Suppressor macrophage treated with lipopolysaccharide for 4 hours (primary cell): Measurements from ENCODE around the gene SUOX.
"Not testable (repeated sequence)": the region's sequence is repeated elsewhere in the genome, so short reads cannot be mapped to it uniquely, and the experiment has no call there.

Source experiments
- DNase-seq: peaks from one replicate; pipeline ENCODE4 v3.0.0-alpha.2; 2020

Gene SUOX

GRCh38 chr12:56028511-56029165 is 31.6 kb downstream of the SUOX start:
- no peak for DNase-seq

GRCh38 chr12:56029166-56029519 is 32.1 kb downstream of the SUOX start:
- no peak for DNase-seq

DNA sequence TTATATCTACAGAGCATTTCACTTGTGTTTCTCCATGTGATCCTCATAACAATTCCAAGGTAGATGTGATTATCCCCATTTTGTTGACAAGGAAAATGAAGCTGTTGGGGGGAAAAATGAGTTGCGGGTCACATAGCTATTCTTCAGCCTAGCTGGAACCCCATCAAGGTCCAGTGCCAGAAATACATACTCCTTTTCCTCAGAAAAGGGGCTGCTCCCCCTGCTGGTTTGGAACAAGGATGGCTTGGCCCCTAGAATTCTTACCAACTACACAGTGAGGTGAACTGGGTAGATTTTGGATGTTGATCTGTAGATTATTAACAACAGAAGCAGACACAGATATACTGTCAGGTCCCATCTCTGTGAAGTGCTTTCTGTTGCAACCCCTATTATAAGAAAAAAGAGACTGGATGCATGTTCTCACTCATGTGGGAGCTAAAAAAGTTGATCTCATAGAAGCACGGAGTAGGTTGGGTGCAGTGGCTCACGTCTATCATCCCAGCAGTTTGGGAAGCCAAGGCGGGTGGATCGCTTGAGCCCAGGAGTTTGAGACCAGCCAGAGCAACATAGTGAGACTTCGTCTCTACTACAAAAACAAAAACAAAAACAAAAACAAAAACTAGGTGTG is 32.7 kb downstream of the SUOX start:
- DNase-seq, result peak; percentile 74

- DNase-seq, result no peak
Observed at GRCh38 chr12:56031987-56032386, 34.9 kb downstream of the SUOX start.

DNA sequence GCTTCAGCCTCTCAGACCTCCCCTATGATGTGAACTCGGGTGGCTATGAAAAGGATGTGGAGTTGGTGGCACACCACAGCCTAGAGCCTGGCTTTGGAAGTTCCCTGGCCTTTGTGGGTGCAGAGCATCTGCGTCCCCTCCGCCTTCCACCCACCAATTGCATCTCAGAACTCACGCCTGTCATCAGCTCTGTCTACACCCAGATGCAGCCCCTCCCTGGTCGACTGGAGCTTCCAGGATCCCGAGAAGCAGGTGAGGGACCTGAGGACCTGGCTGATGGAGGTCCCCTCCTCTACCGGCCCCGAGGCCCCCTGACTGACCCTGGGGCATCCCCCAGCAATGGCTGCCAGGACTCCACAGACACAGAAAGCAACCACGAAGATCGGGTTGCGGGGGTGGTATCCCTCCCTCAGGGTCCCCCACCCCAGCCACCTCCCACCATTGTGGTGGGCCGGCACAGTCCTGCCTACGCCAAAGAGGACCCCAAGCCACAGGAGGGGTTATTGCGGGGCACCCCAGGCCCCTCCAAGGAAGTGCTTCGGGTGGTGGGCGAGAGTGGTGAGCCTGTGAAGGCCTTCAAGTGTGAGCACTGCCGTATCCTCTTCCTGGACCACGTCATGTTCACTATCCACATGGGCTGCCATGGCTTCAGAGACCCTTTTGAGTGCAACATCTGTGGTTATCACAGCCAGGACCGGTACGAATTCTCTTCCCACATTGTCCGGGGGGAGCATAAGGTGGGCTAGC is 37.7 kb downstream of the SUOX start:
- no peak for DNase-seq

DNA sequence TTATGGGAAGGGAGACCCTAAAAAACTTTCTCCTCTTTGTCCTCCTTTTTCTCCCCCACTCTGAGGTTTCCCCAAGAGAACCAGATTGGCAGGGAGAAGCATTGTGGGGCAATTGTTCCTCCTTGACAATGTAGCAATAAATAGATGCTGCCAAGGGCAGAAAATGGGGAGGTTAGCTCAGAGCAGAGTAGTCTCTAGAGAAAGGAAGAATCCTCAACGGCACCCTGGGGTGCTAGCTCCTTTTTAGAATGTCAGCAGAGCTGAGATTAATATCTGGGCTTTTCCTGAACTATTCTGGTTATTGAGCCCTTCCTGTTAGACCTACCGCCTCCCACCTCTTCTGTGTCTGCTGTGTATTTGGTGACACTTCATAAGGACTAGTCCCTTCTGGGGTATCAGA is 40.1 kb downstream of the SUOX start:
- no peak for DNase-seq

GRCh38 chr12:56038022-56038655 is 41.1 kb downstream of the SUOX start:
- DNase-seq, result no peak

DNA sequence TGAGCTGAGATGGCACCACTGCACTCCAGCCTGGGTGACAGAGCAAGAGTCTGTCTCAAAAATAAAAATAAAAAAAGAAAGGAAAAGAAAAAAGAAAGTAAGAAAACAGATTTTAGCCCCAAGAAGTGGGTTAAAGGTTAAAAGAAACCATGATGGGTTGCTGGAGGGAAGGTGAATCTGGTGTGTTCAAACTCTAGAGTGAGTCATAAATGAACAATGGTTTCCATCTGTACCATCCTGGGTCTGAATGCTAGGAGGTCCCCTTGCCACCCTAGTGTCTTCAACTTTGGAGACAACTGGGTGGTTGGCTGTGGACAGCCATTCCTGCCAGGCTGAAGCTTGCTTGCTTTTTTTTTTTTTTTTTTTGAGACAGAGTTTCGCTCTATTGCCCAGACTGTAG is 43.1 kb downstream of the SUOX start:
- DNase-seq, result no peak

DNA sequence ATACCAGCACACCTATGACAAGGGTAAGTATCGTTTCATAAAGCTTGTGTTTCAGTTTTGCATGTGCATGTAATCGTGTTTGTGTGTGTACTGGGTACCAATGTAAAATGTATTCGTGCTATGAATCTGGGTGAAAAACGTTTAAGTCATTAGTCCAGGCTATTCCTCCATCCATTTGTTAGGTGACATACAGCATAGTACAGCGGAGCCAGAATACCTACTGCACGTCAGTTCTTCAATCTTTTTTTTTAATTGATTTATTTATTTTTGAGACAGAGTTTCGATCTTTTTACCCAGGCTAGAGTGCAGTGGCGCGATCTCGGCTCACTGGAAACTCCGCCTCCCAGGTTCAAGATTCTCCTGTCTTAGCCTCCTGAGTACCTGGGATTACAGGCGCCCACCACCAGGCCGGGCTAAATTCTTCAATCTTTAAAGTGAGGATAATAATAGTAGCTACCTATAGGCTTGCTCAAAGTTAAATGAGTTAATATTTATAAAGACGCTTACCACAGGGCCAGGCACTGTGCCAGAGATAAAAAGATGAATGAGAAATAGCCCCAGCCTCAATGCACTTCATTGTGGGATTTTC is 44.0 kb downstream of the SUOX start:
- no peak for DNase-seq

- DNase-seq, result peak; percentile 97
Observed at GRCh38 chr12:56041552-56042429, 44.7 kb downstream of the SUOX start, which contains the start of gene RPS26. RPS26 (plus strand) TSS chr12:56041918; CDS start chr12:56042167, 249 bp downstream.

GRCh38 chr12:56042430-56042813 is 45.3 kb downstream of the SUOX start:
- DNase-seq, result not testable (repeated sequence)

GRCh38 chr12:56042843-56043242 is 45.8 kb downstream of the SUOX start:
- DNase-seq, result no peak

DNA sequence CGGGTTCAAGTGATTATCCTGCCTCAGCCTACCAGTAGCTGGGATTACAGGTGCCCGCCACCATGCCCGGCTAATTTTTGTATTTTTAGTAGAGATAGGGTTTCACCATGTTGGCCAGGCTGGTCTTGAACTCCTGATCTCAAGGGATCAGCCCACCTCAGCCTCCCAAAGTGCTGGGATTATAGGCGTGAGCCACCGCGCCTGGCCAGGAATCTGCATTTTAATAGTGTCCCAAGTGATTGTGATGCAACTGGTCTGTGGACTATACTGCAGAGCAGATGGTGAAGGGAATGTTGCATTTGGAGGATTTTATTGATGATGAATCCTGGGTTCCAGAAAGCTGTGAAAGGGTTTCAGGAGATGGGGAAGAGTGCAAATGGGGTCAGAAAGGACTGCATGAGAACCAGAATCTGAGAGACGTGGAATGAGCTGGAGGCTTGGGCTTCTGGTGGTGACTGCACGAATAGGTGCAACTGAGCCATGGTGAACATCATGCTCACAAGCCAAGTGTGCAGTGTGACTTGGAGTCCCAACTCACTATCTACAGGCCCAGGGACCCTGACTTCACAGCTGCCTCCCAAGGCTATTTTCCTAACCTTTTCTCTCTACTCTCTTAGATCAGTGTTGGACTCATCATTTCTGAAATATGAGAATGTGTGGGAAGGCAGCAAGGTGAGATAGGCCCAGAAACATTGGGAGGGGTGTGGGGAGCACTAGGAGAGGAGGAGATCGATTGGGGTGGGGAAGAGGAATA is 49.1 kb downstream of the SUOX start:
- no peak for DNase-seq

DNA sequence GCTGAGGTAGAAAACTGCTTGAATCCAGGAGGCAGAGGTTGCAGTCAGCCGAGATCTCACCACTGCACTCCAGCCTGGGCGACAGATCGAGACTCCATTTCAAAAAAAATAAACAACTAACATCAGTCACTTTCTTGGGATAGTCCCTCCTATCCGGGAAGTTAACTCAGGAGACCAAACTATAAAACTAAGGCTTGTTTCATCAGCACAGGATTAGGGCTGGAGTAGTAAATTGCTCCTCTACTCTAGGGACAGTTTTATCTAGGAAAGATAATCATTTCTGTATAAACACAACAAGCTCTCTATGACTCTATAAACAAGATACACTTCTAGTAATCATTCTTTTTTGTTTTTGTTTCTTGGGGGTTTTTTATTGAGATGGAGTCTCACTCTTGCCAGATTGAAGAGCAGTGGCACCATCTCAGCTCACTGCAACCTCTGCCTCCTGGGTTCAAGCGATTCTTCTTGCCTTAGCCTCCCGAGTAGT is 56.4 kb downstream of the SUOX start:
- DNase-seq, result no peak
